ENCODE measurements around the gene XKRX.

Gene XKRX

DNA sequence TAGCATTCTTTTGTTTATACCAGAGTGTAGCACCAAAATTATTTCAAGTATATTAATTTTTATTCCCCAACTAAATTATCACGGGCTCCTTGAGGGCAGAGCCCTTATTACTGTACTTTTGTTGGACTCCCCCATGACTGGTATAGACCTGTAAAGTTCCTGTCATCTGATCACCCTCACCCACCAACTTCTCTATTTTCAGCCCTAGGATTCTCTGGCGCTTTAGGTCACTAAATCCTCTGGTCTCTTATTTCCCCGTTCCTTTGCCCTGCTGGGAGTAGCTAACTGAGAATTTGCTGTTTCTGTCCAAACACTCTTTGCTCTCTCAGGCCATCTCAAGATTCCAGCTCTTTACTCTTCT is 3.2 kb upstream of the XKRX start:
- TF ChIP-seq, protein P1, sequence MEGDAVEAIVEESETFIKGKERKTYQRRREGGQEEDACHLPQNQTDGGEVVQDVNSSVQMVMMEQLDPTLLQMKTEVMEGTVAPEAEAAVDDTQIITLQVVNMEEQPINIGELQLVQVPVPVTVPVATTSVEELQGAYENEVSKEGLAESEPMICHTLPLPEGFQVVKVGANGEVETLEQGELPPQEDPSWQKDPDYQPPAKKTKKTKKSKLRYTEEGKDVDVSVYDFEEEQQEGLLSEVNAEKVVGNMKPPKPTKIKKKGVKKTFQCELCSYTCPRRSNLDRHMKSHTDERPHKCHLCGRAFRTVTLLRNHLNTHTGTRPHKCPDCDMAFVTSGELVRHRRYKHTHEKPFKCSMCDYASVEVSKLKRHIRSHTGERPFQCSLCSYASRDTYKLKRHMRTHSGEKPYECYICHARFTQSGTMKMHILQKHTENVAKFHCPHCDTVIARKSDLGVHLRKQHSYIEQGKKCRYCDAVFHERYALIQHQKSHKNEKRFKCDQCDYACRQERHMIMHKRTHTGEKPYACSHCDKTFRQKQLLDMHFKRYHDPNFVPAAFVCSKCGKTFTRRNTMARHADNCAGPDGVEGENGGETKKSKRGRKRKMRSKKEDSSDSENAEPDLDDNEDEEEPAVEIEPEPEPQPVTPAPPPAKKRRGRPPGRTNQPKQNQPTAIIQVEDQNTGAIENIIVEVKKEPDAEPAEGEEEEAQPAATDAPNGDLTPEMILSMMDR (conservative IDR thresholded peaks at IDR 0.05; ENCODE audit: control insufficient read depth, insufficient read depth, low read depth, low read length) = no peak
- H3K4me3 ChIP-seq (ENCODE audit: control insufficient read depth, low read depth, low read length) = no peak overlapping the region
- no peak for DNase-seq (ENCODE audit: low read depth)

- TF ChIP-seq, protein P1 (conservative IDR thresholded peaks at IDR 0.05; ENCODE audit: control insufficient read depth, insufficient read depth, low read depth, low read length) = no peak
- H3K4me3 ChIP-seq (ENCODE audit: control insufficient read depth, low read depth, low read length) = no peak overlapping the region
- DNase-seq (ENCODE audit: low read depth) = no peak
Observed at GRCh38 chrX:100931218-100931924, 2.7 kb upstream of the XKRX start.

DNA sequence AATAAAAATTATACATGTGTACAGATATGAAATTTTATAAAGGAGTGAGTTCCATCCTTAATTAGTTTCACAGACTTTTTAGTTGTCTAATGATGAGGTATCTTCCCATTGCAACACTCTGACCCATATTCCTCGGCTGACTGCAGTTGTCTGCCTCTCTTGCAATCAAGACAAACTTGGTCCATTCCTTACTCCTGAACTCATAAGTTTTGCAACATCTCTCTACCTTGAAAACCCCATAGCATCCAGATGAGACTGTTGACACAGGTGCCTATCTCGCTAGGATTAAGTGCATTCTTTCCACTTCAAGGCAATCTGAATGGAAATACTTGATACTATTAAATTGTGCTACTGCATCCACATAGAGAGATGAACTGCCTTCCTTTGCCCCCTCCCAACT is 2.3 kb downstream of the XKRX start:
- no peak overlapping the region for H3K4me3 ChIP-seq (ENCODE audit: control insufficient read depth, low read depth, low read length)
- peak; percentile 14 for DNase-seq (ENCODE audit: low read depth)
- TF ChIP-seq, protein P1 (conservative IDR thresholded peaks at IDR 0.05; ENCODE audit: control insufficient read depth, insufficient read depth, low read depth, low read length) = no peak

GRCh38 chrX:100924375-100924774 is 4.3 kb downstream of the XKRX start:
- no peak for DNase-seq (ENCODE audit: low read depth)
- H3K4me3 ChIP-seq (ENCODE audit: control insufficient read depth, low read depth, low read length) = no peak overlapping the region
- TF ChIP-seq, protein P1 (conservative IDR thresholded peaks at IDR 0.05; ENCODE audit: control insufficient read depth, insufficient read depth, low read depth, low read length) = no peak

- H3K4me3 ChIP-seq (ENCODE audit: control insufficient read depth, low read depth, low read length) = no peak overlapping the region
- TF ChIP-seq, protein P1 (conservative IDR thresholded peaks at IDR 0.05; ENCODE audit: control insufficient read depth, insufficient read depth, low read depth, low read length) = no peak
- no peak for DNase-seq (ENCODE audit: low read depth)
Observed at GRCh38 chrX:100915562-100915961, 13.2 kb downstream of the XKRX start.

DNA sequence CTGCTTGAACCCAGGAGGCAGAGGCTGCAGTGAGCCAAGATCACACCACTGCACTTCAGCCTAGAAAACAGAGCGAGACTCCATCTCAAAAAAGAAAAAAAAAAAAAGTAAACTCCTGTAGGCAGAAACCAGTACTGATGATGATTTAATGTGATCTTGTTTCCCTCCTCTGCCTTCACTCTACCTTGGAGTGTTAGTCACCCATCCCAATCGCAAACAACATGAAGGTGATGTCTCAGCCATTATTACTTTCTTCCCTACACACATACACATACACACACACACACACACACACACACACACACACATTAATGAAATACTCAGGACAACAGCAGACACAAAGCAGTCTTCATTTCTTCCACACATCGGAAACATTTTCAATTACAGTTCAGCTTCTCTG is 15.6 kb downstream of the XKRX start:
- H3K4me3 ChIP-seq (ENCODE audit: control insufficient read depth, low read depth, low read length) = no peak overlapping the region
- TF ChIP-seq, protein P1 (conservative IDR thresholded peaks at IDR 0.05; ENCODE audit: control insufficient read depth, insufficient read depth, low read depth, low read length) = no peak
- DNase-seq (ENCODE audit: low read depth) = no peak

DNA sequence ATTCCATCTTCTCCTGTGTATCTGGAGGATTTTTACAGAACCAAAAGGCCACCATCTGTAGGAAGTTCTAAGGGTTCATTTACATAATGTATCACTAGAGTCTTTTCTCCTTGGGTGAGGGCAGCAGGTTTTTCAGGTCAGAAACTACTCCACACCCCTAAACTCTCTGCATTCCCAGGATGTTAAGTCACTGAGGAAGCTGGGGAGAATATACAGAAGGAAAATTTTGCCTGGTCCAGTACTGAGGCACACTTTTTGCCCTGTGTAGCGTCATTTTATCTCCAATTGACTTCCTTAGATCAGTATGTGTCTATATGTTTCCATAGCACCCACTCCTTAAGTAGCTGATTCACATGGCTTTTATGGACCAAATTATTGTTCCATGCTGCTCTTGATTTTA is 17.0 kb downstream of the XKRX start:
- TF ChIP-seq, protein P1 (conservative IDR thresholded peaks at IDR 0.05; ENCODE audit: control insufficient read depth, insufficient read depth, low read depth, low read length) = no peak
- no peak for DNase-seq (ENCODE audit: low read depth)
- no peak overlapping the region for H3K4me3 ChIP-seq (ENCODE audit: control insufficient read depth, low read depth, low read length)

All from fibroblast of mammary gland (primary cell).